Stimulated activated CD4-positive, alpha-beta T cell treated with anti-CD3 and anti-CD28 coated beads, Interleukin-4, amount 100 ng/mL, for 1 hour (primary cell): ENCODE results near the gene ECHDC1.
"Not testable (repeated sequence)": the region's sequence is repeated elsewhere in the genome, so short reads cannot be mapped to it uniquely, and the experiment has no call there.

Experiments used
- DNase-seq: peaks from one replicate; pipeline ENCODE4 v3.0.0-alpha.2; 2020

ECHDC1 gene, protein sequence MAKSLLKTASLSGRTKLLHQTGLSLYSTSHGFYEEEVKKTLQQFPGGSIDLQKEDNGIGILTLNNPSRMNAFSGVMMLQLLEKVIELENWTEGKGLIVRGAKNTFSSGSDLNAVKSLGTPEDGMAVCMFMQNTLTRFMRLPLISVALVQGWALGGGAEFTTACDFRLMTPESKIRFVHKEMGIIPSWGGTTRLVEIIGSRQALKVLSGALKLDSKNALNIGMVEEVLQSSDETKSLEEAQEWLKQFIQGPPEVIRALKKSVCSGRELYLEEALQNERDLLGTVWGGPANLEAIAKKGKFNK

DNA sequence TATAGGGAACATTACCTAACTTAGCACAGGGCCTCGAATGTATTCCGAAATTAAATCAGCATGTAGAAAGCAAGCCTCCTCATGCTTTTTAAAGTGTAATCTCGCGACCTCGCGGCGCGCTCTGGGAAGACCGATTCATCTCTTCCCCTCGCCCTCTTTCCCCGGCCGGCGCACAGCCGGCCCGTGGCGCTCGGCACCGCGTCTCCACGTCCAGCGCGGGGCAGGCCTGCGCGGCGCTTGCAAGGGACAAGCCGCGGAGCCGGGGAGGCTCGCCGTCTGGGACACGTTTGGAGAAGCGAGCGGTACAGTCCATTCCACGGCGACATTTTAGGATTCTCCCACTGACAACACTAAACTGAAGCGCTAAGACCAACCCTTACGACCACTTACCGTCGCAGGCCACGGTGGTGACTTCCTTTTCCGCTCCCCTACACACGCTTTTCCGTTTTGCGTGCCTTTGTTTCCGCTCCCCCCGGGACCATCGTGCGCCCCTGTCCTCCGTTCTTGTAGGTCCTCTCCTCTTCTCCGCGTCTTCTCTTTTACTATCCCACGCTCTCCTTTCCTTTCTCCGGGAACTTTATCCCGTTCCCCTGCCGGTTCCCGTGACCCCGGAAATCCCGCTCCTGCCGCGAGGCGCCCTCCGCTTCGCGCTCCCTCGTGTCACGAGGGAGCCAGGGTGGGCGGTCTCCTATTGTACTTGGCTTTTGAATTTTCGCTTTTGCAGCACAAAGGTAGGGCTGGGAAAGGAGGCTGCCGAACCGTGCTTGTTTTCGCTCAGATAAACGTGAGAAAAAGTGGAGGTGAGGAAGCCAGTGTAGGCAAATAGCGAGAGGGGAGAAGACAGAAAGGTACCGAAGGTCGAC, at the start of gene ECHDC1:
Gene ECHDC1 (minus strand): TSS at position 664 of the 863 bp plus-strand sequence. CDS start 12,581 bp downstream, outside the sequence.
- DNase-seq: peak; percentile 74

DNA sequence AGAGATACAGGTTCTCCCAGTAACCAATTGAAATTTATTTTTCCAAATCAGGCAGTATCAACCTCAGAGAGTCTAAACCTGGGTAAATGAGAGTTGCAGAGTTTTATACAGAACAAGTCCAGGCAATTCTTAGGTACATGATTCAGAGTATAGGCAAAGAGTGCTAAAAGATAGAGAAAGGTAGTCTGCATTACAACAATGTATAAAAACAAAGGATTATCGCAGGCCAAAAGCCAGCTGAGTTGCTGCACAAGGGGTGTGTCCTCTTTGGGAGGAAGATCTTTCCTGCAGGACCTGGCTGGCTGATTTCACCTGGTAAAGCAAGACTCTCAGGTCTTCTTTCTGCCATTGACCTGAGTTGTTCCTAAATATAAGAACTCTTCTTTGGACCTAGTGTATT, 48.9 kb upstream of the ECHDC1 start:
- no peak for DNase-seq

DNA sequence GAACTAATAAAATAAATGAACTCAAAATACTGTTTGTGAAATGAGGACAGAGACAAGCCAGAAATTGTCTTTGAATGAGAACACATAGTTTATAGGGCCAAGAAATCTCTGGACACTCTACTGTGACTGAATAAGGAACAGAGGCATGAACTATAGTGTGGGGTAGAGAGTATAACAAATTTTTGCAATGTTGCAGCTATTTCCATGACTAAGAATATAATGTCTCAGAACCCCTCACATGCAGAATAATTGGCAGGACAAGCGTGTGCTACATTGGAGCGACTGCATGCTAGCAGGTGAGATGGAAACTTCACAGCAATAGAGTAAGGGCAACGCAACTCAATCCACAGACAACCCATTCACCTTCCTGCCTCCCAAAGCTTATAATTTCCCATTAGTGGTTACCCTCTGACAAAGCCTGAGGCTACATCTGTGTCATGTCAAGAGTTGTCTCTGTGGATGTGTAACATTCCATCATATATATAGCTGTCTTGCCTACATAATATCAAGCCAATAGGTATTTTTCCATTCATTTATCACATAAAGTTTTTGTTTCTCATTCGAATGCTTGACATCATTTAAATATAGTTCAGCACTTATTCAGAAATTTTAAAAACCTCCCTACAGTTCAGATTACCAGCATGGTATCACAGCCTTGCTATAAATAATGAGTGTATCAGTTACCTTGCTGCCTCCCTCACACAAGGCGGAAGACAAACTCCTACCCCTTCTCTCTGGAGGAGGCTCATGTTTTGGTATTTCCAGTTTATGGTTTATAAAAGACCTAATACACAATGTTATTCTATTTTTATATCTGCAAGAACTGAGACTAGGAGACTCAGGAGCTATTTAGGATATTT, 47.9 kb upstream of the ECHDC1 start:
- no peak for DNase-seq

DNA sequence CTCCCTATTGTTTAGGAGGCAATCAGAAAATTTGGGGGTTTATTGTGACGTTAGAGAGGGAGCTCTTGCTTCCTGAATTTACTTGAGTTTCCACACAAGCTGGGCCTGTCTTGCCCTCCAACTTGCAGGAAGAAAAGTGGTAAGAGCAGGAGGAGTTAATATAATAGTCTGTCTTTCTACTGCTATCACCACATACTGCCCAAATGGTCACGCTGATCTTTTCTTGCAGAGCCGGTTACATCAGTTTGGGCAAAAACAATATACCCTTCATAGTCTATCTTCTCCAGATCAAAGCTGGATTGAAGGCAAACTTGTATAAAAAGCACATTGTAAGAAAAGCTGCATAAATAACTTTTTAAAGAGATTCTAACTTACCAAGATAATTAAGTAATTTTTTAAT, 46.3 kb upstream of the ECHDC1 start:
- no peak for DNase-seq

DNA sequence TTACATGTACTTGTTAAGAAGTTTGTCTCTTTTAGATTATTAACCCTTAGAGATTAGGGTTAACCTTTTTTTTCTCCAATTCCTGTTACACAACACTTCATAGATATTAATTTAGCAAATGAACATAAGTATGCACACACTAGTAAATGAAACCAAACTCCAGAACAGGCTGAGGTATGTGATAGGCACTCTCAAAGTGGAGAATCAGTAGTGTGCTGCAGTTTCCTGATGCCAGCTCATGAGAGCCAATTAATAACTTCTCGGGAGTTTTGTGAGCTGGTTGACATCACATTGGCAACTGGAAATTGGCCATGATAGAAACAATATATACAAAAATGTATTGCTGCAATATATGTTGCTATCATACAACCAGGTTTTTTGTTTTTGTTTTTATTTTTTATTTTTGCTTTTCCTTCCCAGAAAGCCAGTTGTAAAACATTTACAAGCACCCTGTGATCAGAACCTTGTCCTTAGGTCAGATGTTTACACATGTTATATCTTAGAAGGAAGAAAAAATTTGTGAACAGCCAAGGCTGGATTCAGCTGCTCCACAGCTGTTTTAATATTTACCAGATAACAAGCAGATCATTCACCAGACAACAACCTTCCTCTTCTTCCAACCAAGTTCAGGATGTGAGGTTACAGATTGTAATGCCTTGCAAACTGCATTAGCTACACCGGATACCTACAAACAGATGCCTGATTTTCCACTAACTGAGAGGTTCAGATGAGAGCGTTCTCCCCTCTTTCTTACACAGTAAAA, 42.4 kb upstream of the ECHDC1 start:
- no peak for DNase-seq

DNA sequence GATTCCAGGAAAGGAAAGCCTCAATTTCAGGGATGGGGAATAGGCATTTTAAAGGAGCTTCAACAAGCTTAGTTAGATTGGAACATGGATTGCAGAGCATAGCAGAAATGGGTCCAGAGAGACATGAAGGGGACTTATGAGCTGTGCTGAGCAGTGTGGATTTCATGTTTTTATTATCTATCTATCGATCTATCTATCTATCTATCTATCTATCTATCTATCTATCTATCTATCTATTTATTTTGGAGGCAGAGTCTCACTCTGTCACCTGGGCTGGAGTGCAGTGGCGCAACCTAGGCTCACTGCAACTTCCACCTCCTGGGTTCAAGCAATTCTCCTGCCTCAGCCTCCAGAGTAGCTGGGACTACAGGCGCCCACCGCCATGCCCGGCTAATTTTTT, 41.4 kb upstream of the ECHDC1 start:
- DNase-seq: not testable (repeated sequence)

DNA sequence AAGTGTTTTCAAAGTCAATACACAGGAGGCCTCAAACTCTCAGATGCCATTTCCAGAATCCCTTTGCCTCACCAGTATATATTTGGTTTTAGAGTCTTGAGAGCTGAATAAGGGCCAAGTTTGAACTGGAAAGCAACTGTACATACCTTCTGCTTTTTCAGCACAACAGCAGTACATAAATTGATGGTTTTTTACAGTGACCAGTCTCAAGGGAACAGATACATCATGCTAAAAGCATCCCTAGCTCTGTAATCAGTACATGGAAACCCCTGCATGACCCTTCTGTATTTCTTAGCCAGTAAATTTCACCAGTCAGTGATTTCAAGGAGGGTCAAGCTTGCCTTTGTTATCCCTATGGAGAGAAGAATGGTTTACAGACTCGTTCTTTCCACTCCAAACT, 40.6 kb upstream of the ECHDC1 start:
- no peak for DNase-seq

DNA sequence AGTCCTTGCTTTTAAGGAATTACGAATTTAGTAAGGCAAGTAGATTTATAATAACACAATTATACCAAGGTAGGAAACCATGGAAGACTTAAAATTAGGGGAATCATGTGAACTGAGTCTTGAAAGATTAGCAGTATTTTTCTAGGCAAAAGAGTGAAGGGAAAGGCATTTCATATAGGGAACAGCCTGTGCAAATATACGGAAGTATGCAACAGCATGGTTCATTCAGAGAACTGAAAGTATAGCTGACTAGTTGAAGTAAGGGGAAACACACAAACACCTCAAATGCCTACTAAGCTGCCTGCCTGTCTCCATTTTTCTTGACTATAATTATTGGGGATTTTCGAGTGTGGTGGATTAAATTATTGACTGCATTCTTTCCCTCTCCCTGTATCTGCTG, 39.0 kb upstream of the ECHDC1 start:
- DNase-seq: no peak

DNA sequence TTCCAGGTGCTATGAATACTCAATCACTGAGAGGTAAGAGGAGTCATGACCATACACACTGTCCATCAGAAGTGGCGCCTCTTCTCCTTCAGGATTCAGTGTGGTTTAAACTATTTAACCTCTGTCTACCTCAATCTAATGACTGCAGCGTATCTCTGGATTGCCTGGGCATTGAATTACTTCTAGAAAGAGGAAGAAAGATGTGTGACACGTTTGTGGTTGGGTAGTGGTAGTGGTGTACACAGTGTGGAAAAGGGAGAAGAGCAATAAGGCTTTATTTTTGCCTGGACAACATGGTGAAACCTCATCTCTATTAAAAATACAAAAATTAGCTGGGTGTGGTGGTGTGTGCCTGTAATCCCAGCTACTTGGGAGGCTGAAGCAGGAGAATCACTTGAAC, 38.0 kb upstream of the ECHDC1 start:
- DNase-seq: no peak

DNA sequence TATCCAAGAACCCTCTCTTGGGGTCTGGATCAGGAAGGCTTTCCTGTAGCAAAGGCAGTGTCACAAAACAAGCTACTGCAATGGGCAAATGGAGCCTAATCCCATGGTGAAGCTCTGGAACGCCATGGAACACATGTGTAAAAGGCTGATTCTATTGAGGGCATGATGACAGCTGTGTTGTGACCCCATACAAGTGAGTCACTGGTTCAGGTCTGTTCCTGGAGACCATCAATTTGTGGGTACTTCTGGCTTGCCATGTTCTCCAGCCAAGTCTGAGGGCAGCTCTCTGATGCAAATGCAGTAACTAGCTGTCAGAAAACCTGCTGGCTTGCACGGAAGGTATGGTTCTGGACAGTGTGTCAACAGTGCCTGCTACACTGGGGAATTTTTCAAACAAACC, 33.3 kb upstream of the ECHDC1 start:
- no peak for DNase-seq

DNA sequence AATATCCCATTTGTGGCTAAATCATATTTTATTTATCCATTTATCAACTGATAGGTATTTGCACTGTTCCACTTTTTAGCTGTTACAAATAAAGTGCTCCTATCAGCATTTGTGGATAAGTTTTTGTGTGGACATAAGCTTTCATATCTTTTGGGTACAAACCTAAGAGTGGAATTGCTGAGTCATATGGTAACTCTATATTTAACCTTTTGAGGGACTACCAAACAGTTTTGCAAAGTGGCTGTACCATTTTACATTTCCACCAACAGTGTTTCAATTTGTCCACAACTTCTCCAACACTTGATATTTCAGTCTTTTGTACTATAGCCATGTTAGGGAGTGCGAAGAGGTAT, 23.6 kb upstream of the ECHDC1 start:
- no peak for DNase-seq

DNA sequence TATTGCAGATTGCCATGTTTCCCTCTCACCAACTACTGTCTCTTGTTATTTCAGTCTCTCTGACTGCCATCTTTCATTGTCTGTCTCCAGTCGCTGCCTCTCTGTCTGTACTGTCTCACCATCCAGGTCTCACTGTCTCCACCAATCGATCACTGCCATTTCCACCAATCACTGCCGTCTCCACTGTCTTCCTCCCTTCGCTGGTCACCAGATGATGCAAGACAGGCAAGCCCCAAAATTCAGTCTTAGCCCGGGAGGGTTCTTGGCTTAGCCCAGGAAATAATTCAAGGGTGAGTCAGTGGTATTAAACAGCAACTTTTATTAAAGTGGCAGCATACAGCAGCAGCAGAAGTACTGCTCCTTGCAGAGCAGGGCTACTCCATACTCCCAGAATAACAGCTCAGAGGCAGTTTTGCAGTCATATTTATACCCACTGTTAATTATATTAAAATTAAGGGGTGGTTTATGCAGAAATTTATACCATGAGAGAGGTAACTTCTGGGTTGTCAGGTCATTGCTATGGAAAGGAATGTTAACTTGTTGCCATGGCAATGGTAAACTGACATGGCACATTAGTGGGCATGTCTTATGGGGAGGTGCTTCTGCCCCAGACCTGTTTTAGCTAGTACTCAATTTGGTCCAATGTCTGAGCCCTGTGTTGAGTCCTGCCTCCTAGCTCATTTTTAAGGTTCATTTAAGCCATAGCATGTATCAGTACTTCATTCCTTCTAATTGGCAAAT, 23.0 kb upstream of the ECHDC1 start:
- DNase-seq: no peak

DNA sequence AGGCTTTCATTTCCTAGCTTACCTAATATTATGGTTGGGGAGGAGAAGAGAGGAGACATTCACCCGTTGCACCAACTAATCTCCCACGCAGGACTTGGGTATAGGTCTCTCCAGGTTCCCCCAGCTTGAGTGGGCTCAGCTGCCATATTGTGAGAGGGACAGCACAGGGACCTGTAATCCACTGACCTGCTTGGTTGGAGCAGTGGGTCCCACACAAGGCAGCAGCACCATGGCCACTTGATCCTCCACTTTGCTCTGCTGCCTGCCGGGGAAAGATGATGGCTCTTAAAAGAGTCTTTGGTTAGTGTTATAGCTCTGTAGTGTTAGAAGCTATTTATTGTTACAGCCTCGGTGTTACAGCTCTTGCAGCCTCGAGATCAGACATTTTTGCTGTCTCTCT, 22.5 kb upstream of the ECHDC1 start:
- DNase-seq: no peak

DNA sequence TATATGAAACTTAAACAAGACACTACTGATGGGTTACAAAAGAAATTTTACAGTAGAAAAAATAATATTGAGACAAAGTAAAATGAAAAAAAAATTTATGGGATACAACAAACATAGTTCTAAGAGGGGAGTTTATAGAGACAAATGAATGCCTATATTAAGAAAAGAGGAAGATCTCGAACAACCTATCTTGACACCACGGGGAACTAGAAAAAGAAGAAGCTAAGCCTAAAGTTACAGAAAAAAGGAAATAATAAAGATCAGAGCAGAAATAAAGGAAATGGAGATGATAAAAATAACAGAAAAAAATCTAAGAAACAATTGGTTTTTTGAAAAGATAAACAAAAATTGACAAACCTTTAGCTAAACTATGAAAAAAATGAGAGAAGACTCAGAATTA, 9.1 kb upstream of the ECHDC1 start:
- DNase-seq: no peak

DNA sequence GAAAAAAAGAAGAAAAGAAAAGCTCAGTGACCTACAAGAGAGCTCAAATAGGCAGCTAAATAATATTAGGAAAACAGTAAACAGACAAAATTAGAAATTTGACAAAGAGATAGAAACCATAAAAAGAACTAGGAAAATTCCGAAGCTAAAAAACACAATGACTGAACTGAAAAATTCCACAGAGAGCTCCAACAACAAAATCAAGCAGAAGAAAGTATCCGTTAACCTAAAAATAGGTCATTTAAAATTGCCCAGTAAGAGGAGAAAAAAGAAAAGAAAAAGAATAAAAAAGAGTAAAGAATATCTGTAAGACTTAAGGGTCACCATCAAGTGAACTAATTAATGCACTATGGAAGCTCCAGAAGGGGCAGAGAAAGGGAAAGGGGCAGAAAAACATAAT, 6.6 kb upstream of the ECHDC1 start:
- DNase-seq: no peak

DNA sequence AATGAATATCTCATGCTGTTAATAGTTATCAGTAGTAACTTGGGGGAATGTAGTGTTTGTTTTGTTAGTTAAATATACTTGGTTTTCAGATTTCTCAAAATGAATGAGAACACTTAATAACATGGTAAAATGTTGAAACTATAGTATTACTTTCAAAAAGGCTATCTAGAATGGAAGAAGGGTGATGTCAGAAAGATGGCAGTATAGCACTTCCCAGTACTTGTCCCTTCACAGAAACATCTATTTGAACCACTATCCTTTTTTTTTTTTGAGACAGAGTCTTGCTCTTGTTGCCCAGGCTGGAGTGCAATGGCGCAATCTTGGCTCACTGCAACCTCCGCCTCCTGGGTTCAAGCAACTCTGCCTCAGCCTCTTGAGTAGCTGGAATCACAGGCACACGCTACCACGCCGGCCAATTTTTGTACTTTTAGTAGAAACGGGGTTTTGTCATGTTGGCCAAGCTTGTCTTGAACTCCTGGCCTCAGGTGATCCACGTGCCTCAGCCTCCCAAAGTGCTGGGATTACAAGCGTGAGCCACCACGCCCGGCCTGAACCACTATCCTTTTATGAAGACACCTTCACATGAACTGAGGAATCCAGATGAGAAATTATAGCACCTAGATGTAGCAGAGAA, 4.7 kb upstream of the ECHDC1 start:
- no peak for DNase-seq

DNA sequence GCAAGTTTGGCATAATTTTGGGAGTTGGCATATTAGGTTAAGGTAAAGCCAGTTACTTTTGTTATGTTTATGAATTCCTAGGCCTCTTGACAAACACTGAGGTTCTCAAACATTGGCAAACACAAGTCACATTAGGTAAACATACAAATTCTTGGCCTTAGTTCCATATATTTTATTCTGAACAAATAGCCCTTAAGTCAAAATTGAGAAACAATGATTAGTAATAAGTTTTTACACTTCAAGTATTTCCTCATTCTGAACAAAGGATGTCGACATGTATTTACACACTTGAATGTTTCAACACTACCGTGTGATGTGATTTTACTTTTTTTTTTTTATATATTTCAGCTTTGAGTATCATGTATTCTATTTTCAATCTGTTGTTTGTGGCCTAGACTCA, 3.8 kb upstream of the ECHDC1 start:
- no peak for DNase-seq

DNA sequence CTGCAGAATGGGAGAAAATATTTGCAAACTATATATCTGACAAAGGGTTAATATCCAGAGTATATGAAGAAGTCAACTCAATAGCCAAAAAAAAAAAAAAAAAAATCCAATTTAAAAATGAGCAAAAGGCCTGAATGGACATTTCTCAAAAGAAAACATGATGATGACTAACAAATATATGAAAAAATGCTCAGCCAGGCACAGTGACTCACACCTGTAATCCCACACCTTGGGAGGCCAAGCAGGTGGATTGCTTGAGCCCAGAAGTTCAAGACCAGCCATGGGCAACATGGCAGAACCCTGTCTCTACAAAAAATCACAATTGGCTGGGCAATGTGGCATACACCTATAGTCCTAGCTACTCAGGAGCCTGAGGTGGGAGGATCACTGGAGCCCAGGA, 2.1 kb upstream of the ECHDC1 start:
- no peak for DNase-seq

DNA sequence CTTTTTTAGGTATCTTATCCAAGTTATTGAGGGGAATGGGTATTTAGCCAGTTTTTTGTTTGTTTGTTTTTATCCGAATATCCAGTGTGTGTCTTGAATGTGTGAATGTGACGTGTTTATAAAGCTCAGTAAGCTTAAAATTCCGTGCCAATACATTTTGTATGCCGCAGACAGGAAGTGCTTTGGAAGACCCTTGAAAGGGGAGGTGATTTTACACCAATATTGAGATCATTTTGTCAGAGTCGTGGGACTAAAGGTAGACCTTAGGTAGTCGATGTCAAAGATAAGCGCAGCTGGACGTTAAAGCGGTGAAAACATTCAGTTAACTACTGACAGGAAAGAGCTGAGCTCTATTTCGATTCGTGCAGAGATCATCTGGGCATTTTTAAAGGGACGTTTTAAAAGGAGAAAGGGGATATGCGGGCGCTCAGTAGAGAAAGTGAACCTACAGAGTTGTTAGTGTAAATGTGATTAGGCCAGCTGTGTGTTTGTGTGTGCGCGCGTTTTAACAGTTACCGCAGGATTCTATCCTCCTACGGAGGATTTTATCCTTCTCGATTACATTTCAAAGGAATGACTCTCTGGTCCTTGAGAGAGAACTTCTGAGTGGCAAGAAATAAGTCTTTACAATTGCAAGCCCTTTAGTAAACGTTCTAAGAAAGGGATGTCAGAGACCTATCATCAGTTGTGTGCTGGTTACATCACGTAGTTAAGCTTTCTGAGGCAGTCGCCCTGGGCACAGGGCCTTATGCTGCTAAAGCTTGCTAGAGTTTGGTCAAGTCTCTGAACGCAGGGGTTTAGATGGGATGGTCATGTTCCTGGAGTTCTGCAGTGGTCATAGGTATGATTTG, 625 bp upstream of the ECHDC1 start:
- DNase-seq: no peak

DNA sequence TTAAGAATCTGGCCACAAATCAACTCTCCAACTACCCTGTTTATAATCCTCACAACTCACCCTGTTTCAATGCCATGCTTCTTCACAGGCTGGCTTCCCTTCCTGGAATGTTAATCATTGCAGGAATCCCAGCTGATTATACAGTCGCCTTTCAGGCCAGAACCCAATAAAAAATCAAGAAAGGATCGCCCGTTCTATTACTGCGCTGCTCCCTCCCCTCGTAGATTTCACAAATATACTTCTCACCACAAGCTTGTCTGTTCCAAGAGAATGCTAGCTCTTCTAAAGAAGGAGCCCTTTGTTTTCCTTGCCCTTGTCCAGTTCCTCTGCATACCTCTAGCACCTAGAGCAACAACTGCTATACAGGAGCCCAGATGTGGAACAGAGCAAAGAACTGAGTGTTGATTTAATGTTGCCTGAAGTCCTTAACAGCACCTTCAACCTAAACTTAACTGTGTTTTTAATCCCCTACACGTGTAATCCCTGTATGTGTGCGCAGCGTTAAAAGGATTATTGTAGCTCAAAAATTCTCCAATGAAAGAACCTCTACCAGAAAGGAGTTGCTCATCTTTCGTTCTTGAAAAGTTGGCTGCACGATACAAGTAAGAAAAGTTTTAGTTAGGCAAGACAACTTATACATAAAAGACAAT, 988 bp downstream of the ECHDC1 start:
- no peak for DNase-seq
